A673 (cell line): ENCODE data around the gene CPXM2. TPM values are rescaled to one million over a fixed set of nuclear protein-coding genes. Genes with fewer than 3 reads are reported as not detected.

Source experiments
- BruUV-seq: library from RNA; stranded (reverse); fragments of 400-500 nt; replicated peaks from 2 replicates; lab custom pipeline; 2021; lab: Mats Ljungman, UMichigan
- CTCF ChIA-PET: fragments of 300-600 bp; sonication (Branson Sonifier 250); formaldehyde crosslinking; loops from one replicate; lab custom pipeline; 2022; ENCODE audit warnings: antibody characterized with exemption; lab: Charles Lee
- POLR2A ChIA-PET: fragments of 300-600 bp; sonication (Branson Sonifier 250); formaldehyde crosslinking; loops from one replicate; lab custom pipeline; 2022; ENCODE audit warnings: antibody characterized with exemption; ENCODE audit not compliant: low non-redundant PET; lab: Charles Lee
- DNase-seq: peaks from one replicate; pipeline ENCODE4 v3.0.0-alpha.2; 2015; ENCODE audit warnings: low spot score
- H3K27ac ChIP-seq: fragments of 200-600 bp; sonication (generic); 2 replicates; pipeline ENCODE4 v1.5.1; 2016; ENCODE audit warnings: mixed run types, low read depth, mild to moderate bottlenecking, mixed read lengths, antibody characterized with exemption, low read length; ENCODE audit not compliant: poor library complexity, severe bottlenecking
- H3K27me3 ChIP-seq: fragments of 200-600 bp; sonication (generic); replicated peaks from 2 replicates; pipeline ENCODE4 v1.6.1; 2017; ENCODE audit warnings: mixed run types, low read depth, mild to moderate bottlenecking, mixed read lengths, antibody characterized with exemption, low read length; ENCODE audit not compliant: insufficient read depth, poor library complexity
- H3K36me3 ChIP-seq: fragments of 200-600 bp; sonication (generic); 2 replicates; pipeline ENCODE4 v1.6.1; 2016; ENCODE audit warnings: mixed run types, mild to moderate bottlenecking, mixed read lengths, antibody characterized with exemption, low read length; ENCODE audit not compliant: insufficient read depth, poor library complexity, severe bottlenecking
- H3K4me1 ChIP-seq: fragments of 200-600 bp; sonication (generic); 2 replicates; pipeline ENCODE4 v1.6.1; 2017; ENCODE audit warnings: mixed run types, mild to moderate bottlenecking, mixed read lengths, antibody characterized with exemption, low read length; ENCODE audit not compliant: insufficient read depth, poor library complexity, severe bottlenecking
- H3K4me3 ChIP-seq: fragments of 200-600 bp; sonication (generic); 2 replicates; pipeline ENCODE4 v1.5.1; 2016; ENCODE audit warnings: low read depth, mixed run types, mild to moderate bottlenecking, mixed read lengths, low read length; ENCODE audit not compliant: poor library complexity, severe bottlenecking
- H3K9me3 ChIP-seq: fragments of 200-600 bp; sonication (generic); 2 replicates; pipeline ENCODE4 v1.6.1; 2016; ENCODE audit warnings: mixed run types, low read depth, mild to moderate bottlenecking, mixed read lengths, antibody characterized with exemption, low read length; ENCODE audit not compliant: poor library complexity, severe bottlenecking
- EZH2 ChIP-seq: fragments of 200-600 bp; sonication (generic); IDR thresholded peaks from 2 replicates; pipeline ENCODE4 v1.6.1; 2017; ENCODE audit warnings: borderline replicate concordance, low read depth, mild to moderate bottlenecking, mixed read lengths, antibody characterized with exemption, low read length; ENCODE audit not compliant: poor library complexity, severe bottlenecking
- intact Hi-C: fragments of 100-400 bp; cut with micrococcal nuclease; formaldehyde crosslinking; loops from one replicate; pipeline ENCODE4 v1.10.0; 2022; ENCODE audit not compliant: unreplicated experiment
- total RNA-seq: library from RNA; stranded (reverse); gene quantifications from 2 replicates; pipeline ENCODE4 v1.2.3, GENCODE V29; 2021
- TF ChIP-seq, protein P1 (sequence below): fragments of 300-800, 200-600 bp; sonication (generic); conservative IDR thresholded peaks from 2 replicates; pipeline ENCODE4 v1.5.1; 2017; ENCODE audit warnings: low read depth, mild to moderate bottlenecking, antibody characterized with exemption, low read length, moderate library complexity, mixed read lengths

CPXM2 gene
- total RNA-seq, 1 experiment from 2014 or later = not detected

DNA sequence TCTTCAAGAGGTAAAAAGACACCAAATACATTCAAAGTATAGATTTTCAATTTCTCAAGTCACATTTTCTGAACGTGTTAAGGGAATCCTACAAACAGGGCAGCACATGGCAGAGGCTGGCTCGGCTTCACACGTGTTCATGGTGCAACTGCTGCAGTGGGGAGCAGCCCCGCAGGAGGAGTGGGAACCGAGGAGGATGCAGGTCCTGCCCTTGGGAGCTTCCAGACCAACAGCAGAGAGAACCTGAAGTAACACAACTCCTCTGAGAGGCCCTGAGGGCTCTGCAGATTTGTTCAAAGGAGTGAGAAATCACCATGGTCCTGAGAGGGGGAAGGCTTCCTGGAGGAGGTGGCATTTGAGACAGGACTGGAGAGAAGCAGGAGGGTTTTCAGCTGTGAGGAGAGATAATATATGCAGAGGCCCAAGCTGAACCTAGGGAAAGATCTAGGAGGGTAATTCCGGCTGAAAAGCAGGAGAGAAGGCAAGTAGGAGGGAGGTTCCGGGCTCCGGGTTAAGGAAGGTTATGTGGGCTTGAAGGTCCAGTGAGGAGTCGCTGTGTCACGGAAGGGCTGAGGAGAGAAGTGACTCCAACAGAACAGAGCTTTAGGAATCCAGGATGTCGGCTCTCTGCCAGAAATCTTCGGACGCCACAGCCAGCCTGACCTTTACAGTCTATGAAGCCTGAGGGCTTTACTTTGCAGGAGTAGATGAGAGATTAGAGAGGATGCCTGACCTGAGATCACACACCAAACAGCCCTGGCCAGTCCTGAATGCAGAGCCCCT is 148.0 kb downstream of the CPXM2 start:
- Histone ChIP-seq H3K36me3 (no peaks in the 10 kb centered on the region), H3K27me3 (peaks cover 54% of the 10 kb centered on the region), H3K4me1 (no peaks in the 10 kb centered on the region), H3K27ac (no peak overlapping the region), H3K4me3 (no peak overlapping the region), H3K9me3 (no peaks in the 10 kb centered on the region)
- no TSS peak for BruUV-seq
- no peak for DNase-seq
- CTCF ChIA-PET = no interaction called here
- POLR2A ChIA-PET = no interaction called here
- intact Hi-C loops = no loop called here
- TF ChIP-seq EZH2 = no peak
- TF ChIP-seq, protein P1, sequence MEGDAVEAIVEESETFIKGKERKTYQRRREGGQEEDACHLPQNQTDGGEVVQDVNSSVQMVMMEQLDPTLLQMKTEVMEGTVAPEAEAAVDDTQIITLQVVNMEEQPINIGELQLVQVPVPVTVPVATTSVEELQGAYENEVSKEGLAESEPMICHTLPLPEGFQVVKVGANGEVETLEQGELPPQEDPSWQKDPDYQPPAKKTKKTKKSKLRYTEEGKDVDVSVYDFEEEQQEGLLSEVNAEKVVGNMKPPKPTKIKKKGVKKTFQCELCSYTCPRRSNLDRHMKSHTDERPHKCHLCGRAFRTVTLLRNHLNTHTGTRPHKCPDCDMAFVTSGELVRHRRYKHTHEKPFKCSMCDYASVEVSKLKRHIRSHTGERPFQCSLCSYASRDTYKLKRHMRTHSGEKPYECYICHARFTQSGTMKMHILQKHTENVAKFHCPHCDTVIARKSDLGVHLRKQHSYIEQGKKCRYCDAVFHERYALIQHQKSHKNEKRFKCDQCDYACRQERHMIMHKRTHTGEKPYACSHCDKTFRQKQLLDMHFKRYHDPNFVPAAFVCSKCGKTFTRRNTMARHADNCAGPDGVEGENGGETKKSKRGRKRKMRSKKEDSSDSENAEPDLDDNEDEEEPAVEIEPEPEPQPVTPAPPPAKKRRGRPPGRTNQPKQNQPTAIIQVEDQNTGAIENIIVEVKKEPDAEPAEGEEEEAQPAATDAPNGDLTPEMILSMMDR = no peak

DNA sequence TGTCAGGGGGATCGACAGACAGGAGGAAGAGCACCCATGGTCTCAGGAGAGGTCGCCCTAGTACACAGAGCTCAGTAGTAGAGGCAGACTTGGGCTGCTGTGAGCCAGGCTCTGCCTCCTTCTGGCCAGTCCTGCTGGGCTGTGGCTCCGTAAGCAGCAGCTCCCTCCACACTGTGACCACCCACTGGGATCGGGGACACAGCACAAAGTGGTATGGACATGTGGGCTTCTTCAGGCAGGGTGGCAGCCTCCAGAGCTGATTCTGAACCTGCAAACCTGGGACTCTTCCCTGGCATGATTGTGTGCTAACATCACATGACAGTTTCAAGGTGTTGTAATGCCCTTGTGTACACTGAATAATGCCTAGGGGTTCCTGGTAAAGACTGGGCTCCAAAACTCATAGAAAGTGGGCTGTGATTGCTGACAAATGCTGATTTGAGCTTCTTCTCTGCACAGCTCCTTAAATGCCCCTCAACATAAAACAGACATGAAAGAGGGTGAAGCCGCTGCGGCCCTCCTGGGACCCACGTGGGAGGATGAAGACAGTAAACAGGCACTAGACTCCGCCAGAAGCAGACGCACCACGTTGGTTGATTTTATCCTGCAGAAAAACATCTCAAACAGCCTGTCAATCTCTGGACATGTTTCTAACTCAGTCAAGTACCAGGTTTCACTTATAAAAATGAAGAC is 148.7 kb downstream of the CPXM2 start:
- DNase-seq = no peak
- Histone ChIP-seq H3K4me3 (no peak overlapping the region), H3K27me3 (peaks cover 54% of the 10 kb centered on the region), H3K27ac (no peak overlapping the region), H3K4me1 (no peaks in the 10 kb centered on the region), H3K9me3 (no peaks in the 10 kb centered on the region), H3K36me3 (no peaks in the 10 kb centered on the region)
- no peak for TF ChIP-seq EZH2
- TF ChIP-seq, protein P1 = no peak
- ChIA-PET POLR2A (no interaction called here), CTCF (no interaction called here)
- BruUV-seq = no TSS peak
- intact Hi-C loops = no loop called here

DNA sequence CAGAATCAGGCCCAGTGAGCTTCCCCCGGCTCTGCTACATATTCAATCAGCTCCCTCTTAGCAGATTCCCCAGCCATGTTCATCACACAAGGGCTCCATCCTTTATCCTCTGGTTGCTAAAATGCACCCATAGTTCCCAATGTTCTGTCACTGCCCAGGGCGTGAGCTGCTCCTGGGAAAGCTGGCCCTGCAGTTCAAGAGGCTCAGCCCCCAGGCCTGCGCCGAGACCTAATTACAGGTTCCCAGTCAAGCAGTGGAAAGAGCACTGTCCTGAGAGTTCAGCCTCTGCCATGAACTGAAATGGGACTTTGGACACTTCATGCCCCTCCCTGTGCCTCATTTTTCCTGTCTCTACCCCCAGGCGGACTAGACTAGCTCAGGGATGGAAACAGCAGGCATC is 149.9 kb downstream of the CPXM2 start:
- no peak for DNase-seq
- H3K9me3 ChIP-seq = no peaks in the 10 kb centered on the region
- H3K27ac ChIP-seq = no peak overlapping the region
- no peak for TF ChIP-seq EZH2
- TF ChIP-seq, protein P1 = no peak
- H3K4me1 ChIP-seq = no peaks in the 10 kb centered on the region
- no peak overlapping the region for H3K4me3 ChIP-seq
- CTCF ChIA-PET = no interaction called here
- peaks cover 52% of the 10 kb centered on the region for H3K27me3 ChIP-seq
- intact Hi-C loops = no loop called here
- POLR2A ChIA-PET = no interaction called here
- no peaks in the 10 kb centered on the region for H3K36me3 ChIP-seq
- BruUV-seq = no TSS peak
